Anterior cingulate cortex (tissue), 58 donors: Measurements from ENCODE around the gene CCL18.
"Not testable (repeated sequence)": the region's sequence is repeated elsewhere in the genome, so short reads cannot be mapped to it uniquely, and the experiment has no call there.

Experiments
- DNase-seq, 58 donors: peaks; one replicate each; lab custom pipeline; 2025; lab: John Stamatoyannopoulos, UW

The CCL18 gene

GRCh38 chr17:36099004-36099403 is 34.9 kb downstream of the CCL18 start:
- not testable (repeated sequence) for DNase-seq

DNA sequence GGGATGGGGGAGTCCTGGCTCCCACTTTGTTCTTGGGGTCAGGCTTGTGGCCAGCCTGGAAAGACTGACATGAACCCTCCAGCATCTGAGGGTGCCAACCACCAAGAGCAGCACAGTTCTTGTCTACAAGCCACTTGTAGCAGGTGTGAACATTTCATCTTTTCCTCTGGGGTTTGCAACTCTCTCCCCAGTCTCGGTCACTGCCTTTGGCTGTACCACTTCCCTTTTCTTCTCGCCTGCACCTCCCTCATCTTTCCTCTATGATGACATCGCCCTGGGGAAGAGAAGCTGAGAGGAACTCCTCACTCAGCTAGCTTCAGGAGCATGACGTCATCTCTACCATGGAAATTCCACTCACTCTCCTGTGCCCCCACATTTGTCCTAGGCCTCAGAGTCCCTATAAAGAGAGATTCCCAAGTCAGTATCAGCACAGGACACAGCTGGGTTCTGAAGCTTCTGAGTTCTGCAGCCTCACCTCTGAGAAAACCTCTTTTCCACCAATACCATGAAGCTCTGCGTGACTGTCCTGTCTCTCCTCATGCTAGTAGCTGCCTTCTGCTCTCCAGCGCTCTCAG is 39.4 kb downstream of the CCL18 start, which contains the start of gene CCL4:
Gene CCL4 (plus strand): TSS at position 427 of the 575 bp plus-strand sequence. CDS start 79 bp downstream, at position 506.
- DNase-seq = not testable (repeated sequence)

DNA sequence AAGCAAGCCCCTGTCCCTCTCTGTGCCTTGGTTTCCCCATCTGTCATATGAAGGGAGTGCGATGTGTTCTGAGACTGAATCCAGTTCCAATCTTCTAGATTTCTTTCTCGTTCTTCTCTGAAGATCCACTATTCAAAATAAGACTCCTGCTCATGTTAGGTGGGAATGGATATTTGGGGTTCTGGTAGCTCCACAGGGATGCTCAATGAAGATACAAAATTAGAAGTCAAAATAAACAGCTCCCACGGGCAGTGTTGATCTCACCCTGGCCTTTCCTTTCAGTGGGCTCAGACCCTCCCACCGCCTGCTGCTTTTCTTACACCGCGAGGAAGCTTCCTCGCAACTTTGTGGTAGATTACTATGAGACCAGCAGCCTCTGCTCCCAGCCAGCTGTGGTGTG is 40.2 kb downstream of the CCL18 start:
- not testable (repeated sequence) for DNase-seq

DNA sequence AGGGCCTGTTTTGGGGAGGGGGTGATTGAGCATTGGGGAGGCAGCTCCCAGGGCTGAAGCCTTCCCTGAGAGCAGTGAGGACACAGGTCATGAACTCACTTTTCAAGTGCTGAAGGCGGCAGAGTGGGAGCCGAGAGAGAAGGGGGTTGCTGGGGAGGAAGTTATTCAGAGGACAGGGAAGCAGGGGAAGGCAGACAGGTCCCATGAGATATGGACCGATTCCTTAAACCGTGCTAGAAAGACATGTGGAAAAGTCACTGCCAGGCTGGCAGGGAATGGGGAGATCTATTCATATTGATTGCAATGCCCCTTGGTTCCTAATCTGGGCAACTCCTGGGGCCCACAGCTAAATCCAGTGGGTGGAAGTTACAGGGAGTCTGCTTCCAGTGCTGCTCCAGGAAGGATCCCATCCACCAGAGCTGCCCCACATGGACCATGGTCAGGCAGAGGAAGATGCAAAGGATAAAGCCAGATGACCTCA is 40.7 kb downstream of the CCL18 start:
- DNase-seq = no peak

DNA sequence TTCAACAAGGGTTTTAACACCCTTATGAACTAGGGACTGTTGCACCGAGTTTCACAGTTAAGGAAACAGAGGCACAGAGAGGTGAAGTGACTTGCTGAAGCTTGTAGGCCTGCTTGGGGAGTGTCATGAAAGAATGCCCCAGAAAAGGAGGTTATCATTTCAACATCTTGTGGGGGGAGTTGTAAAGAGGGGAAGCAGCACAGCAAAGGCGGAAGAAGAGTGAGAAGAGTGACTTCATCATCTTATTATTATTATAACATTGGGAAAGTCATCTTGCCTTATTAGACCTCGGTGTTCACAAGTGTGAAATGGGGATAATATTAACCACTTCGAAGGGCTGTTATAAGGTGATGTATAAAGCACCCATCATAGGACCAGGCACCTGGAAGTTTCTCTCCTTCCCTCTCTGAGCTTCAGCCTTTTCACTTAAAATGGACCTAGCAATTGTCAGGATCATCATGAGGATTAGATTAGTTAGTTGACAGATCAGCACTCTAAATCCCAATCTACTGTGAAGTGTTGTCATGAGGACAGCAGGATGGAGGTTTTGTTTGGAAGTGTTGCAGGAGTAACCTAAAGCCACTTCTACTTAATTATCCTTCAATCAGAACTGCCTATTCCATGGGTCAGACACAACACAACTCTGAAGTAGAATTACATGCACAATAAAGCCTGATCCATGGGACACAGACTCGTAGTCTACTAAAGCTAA is 41.9 kb downstream of the CCL18 start:
- DNase-seq = no peak

DNA sequence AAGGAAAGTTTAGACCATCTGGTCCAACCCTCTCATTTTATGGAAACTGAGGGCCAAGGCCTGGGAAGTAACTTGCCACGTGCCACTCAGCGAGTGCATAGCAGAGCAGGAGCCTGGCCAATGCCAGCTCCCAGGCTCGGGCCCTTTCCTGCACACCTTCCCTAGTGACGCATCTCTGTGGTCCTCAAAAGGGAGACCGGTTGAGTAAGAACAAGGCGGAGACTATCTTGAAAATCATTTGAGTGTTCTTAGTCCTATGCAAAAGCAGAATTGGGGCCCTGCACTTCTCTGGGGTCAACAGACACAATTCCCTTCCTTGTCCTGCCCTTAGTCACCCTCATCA is 42.4 kb downstream of the CCL18 start:
- DNase-seq = no peak

- no peak for DNase-seq
These were observed 43.6 kb downstream of the CCL18 start for GRCh38 chr17:36107660-36108059.

DNA sequence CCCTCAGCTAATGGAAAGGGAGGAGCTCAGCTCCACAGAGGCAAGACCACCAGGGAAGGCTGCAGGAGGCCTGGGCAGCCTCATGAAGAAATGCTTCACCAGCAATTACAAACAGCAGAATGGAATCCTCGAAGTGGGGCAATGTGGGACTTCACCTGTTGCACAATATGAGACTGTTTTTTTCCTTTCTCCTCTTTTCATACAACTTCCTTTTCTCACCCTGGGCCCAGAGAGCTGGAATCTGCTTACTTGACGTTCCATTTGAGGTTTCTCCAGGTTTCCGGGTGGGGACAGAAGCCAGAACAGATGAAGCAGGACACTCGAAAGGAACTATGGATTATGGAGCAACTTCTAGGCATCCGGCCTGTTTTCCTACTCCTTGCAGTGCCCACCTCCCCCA is 44.2 kb downstream of the CCL18 start:
- DNase-seq = not testable (repeated sequence)

DNA sequence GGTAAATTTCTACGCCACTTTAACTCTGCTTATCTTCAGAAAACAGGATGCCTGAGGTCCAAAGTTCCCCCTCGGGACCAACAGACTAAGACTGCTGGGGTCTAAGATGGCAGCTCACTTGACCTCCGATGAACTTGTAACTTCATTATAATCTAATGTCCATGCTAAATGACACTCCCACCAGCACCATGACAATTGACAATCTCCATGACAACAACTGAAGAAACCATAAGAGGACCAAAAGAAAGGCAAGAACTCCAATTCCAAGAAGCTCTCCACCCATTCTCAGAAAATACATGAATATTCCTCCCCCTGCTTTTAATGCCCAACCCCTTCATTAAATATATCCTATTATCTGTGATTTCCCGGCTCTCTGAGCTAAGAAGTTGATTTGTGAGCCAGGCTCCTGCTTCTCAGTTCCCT is 47.0 kb downstream of the CCL18 start:
- DNase-seq = no peak

DNA sequence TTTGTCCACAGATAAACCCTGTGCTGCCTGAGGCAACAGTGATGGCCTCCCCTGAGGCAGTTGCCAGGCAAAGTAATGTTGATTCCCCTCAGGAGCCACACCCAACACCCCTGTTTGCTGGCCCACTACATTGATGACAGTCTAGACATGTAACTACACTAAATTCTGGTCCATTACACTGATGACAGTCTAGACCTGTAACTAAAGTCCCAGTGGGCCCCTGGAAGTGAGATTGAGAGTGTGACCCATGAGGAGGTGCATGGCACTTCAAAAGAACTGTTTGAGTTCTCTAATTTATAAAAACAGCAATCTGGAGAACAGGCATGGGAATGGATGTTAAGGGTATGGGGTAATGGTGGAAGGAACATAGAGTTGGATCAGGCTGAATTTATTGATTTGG is 48.5 kb downstream of the CCL18 start:
- DNase-seq = no peak

DNA sequence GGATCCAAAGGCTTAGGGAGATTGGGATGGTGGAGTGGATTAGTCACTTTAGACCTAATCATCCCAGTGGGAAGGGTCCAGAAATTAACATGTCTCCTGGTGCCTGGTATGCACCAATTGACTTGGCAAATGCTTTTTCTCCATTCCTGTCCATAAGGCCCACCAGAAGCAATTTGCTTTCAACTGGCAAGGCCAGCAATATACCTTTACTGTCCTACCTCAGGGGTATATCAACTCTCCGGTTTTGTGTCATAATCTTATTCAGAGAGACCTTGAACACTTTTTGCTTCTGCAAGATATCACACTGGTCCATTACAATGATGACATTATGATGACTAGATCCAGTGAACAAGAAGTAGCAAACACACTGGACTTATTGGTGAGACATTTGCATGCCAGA is 49.1 kb downstream of the CCL18 start:
- not testable (repeated sequence) for DNase-seq

- not testable (repeated sequence) for DNase-seq
These were observed 51.0 kb downstream of the CCL18 start for GRCh38 chr17:36114971-36115648.

DNA sequence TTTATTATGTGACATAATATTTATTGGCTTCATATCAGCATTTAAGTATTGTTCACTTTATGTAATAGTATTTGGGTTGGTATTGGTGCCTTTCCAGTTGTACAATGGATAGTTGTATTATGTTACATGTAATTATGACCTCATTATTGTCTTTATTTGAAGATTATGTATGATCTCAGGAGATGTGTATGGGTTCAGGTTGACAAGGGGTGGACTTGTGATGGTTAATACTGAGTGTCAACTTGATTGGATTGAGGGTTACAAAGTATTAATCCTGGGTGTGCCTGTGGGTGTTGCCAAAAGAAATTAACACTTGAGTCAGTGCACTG is 51.5 kb downstream of the CCL18 start:
- not testable (repeated sequence) for DNase-seq

GRCh38 chr17:36117505-36118382 is 53.7 kb downstream of the CCL18 start:
- no peak for DNase-seq

DNA sequence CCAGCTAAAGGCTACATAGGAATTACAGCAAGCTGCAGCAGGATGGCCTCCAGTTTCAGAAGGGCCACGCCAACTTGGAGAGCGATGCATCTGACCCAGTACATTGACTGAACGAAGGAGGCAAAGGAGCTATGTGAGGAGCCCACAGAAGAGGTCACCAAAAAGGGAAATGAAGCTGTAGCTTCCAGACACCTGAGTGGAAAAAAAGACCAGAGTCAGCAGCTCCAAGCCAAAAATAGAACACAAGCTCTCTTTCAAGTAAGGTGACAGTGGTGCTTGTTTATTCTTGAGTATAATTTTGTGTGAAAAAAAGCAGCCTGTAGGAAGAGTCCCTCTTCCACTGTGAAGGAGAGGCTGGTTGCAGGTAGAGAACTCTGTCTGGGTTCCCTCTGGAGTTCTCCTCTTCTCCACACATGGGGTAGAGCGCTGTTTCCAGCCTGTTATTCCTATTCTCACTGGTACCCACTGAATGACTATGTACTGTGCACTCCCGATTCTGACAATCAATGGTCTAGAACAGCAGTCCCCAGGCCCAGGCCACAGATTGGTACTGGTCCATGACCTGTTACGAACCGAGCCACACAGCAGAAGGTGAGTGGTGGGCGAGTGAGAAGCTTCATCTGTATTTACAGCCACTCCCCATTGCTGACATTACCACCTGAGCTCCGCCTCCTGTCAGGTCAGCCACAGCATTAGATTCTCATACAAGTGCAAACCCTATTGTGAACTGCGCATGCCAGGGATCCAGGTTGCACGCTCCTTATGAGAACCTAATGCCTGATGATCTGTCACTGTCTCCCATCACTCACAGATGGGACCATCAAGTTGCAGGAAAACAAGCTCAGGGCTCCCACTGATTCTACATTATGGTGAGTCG is 54.6 kb downstream of the CCL18 start:
- no peak for DNase-seq

DNA sequence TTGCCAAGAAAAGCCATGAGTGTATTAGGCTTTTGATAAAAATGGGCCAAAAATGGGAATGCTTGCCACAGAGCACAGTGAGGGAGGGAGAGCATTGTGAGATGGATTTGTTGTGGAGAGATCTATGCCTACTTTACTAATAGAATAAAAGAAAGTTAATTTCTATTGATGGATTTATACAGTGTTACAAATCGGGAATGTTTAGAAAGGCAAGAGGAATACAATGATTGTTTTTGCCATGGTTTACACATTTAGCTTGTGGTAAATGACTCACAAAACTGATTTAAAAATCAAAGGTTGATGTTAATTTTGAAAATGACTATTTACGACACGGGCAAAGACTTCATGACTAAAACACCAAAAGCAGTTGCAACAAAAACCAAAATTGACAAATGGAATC is 56.1 kb downstream of the CCL18 start:
- DNase-seq = no peak

DNA sequence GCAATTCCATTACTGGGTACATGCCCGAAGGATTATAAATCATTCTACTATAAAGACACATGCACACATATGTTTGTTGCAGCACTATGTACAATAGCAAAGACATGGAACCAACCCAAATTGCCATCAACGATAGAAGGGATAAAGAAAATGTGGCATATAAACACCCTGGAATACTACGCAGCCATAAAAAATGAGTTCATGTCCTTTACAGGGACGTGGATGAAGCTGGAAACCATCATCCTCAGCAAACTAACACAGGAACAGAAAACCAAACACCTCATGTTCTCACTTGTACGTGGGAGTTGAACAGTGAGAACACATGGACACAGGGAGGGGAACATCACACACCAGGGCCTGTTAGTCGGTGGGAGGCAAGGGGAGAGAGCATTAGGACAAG is 57.0 kb downstream of the CCL18 start:
- DNase-seq = not testable (repeated sequence)
